GM12878 (cell line): ENCODE data around the gene DERA. TPM values are rescaled to one million over a fixed set of nuclear protein-coding genes. Genes with fewer than 3 reads are reported as not detected.

Experiments
- ATAC-seq: fragments of 200-7000 bp; cut with Tn5 transposase; 3 replicates; pipeline ENCODE4 v1.9.1; 2020; ENCODE audit warnings: mild to moderate bottlenecking, moderate library complexity
- BruUV-seq: library from RNA; stranded (reverse); fragments of 400-500 nt; replicated peaks from 2 replicates; lab custom pipeline; 2021; lab: Mats Ljungman, UMichigan
- CTCF ChIA-PET: fragments of 300-600 bp; sonication (Branson Sonifier 250); formaldehyde crosslinking; extraction: SDS; loops from one replicate; lab custom pipeline; 2021; ENCODE audit warnings: inconsistent platforms; lab: Yijun Ruan, JAX
- POLR2A ChIA-PET: fragments of 350-600 bp; formaldehyde crosslinking; extraction: SDS; loops from one replicate; lab custom pipeline; 2021; ENCODE audit warnings: inconsistent platforms; lab: Charles Lee
- RAD21 ChIA-PET: fragments of 300-600 bp; sonication (Branson Sonifier 250); formaldehyde crosslinking; loops from one replicate; lab custom pipeline; 2023; ENCODE audit warnings: antibody characterized with exemption; ENCODE audit not compliant: unreplicated experiment; lab: Charles Lee
- SMC1A ChIA-PET: fragments of 300-600 bp; sonication (Branson Sonifier 250); formaldehyde crosslinking; loops from one replicate; lab custom pipeline; 2023; ENCODE audit not compliant: unreplicated experiment, uncharacterized antibody; lab: Charles Lee
- DNase-seq: peaks from one replicate; pipeline ENCODE4 v3.0.0-alpha.2; 2011; ENCODE audit warnings: low read depth, low spot score
- FAIRE-seq: peaks from 3 replicates; lab custom pipeline; 2011; peaks lifted over from hg19 to GRCh38; lab: Jason Lieb, UNC
- H2AFZ ChIP-seq: 2 replicates; pipeline ENCODE4 v1.6.0; 2011; ENCODE audit warnings: low read depth, low read length, control low read depth; ENCODE audit not compliant: control insufficient read depth
- H3K27ac ChIP-seq: 2 replicates; pipeline ENCODE4 v1.5.1; 2011; ENCODE audit warnings: control low read depth; ENCODE audit not compliant: control insufficient read depth, insufficient read depth
- H3K27me3 ChIP-seq, 2 experiments: replicated peaks in 1 of 2; 2 replicates each; pipeline versions ENCODE4 v1.6.0 to v1.6.1; 2011; ENCODE audit warnings: low read length in 1 of 2; ENCODE audit not compliant: control insufficient read depth in 2 of 2, insufficient read depth in 2 of 2
- H3K36me3 ChIP-seq, 2 experiments: 2 replicates each; pipeline ENCODE4 v1.5.1; 2011; ENCODE audit warnings: low read length in 1 of 2; ENCODE audit not compliant: control insufficient read depth in 2 of 2, insufficient read depth in 2 of 2
- H3K4me1 ChIP-seq: 2 replicates; pipeline ENCODE4 v1.6.1; 2011; ENCODE audit warnings: mild to moderate bottlenecking, low read length, moderate library complexity, mixed read lengths; ENCODE audit not compliant: control insufficient read depth, insufficient read depth
- H3K4me2 ChIP-seq: 2 replicates; pipeline ENCODE4 v1.6.0; 2011; ENCODE audit warnings: control low read depth; ENCODE audit not compliant: control insufficient read depth, insufficient read depth
- H3K4me3 ChIP-seq: fragments of 200-600 bp; sonication (generic); 2 replicates; pipeline ENCODE4 v1.5.1; 2016
- H3K79me2 ChIP-seq: 2 replicates; pipeline ENCODE4 v1.6.0; 2011; ENCODE audit warnings: low read length; ENCODE audit not compliant: control insufficient read depth, insufficient read depth
- H3K9ac ChIP-seq: 2 replicates; pipeline ENCODE4 v1.8.0; 2011; ENCODE audit warnings: low read length, control low read depth, mixed read lengths; ENCODE audit not compliant: control insufficient read depth, insufficient read depth
- H3K9me3 ChIP-seq: replicated peaks from 3 replicates; pipeline ENCODE4 v1.5.1; 2011; ENCODE audit warnings: mild to moderate bottlenecking, low read length; ENCODE audit not compliant: control insufficient read depth, insufficient read depth
- H4K20me1 ChIP-seq: 2 replicates; pipeline ENCODE4 v1.6.0; 2011; ENCODE audit not compliant: control insufficient read depth, insufficient read depth
- BACH1 ChIP-seq: fragments of 450-650 bp; IDR thresholded peaks from 2 replicates; pipeline ENCODE4 v1.6.1; 2017; ENCODE audit warnings: mild to moderate bottlenecking, borderline replicate concordance
- CREB1 ChIP-seq: IDR thresholded peaks from 2 replicates; pipeline ENCODE4 v1.6.1; 2012; ENCODE audit warnings: low read depth, mild to moderate bottlenecking, inconsistent platforms
- EGR1 ChIP-seq, 2 experiments: IDR thresholded peaks; 1 replicate in 1 of 2; 2 replicates in 1 of 2; pipeline ENCODE4 v1.6.1; 2011 to 2012; ENCODE audit warnings: low read depth in 2 of 2, low read length in 2 of 2, borderline replicate concordance in 1 of 2, mild to moderate bottlenecking in 1 of 2, moderate library complexity in 1 of 2
- KAT2A ChIP-seq: conservative IDR thresholded peaks from 2 replicates; pipeline ENCODE4 v1.6.1; 2011; ENCODE audit warnings: low read depth, low read length; ENCODE audit not compliant: control insufficient read depth
- KLF5 ChIP-seq: fragments of 450-650 bp; IDR thresholded peaks from 2 replicates; pipeline ENCODE4 v1.6.1; 2014; ENCODE audit warnings: mild to moderate bottlenecking; ENCODE audit not compliant: partially characterized antibody
- LARP7 ChIP-seq: fragments of 450-650 bp; IDR thresholded peaks from 2 replicates; pipeline ENCODE4 v1.6.1; 2017; ENCODE audit warnings: mild to moderate bottlenecking
- NFYB ChIP-seq: IDR thresholded peaks from 2 replicates; pipeline ENCODE4 v1.6.1; 2011; ENCODE audit warnings: low read depth, mild to moderate bottlenecking, low read length, improper control_type of control experiment, moderate library complexity; ENCODE audit not compliant: insufficient read depth
- NRF1 ChIP-seq: conservative IDR thresholded peaks from 2 replicates; pipeline ENCODE4 v1.6.1; 2011; ENCODE audit warnings: mild to moderate bottlenecking, low read depth, low read length, improper control_type of control experiment
- PAX8 ChIP-seq: fragments of 450-650 bp; IDR thresholded peaks from 2 replicates; pipeline ENCODE4 v1.6.1; 2017; ENCODE audit warnings: mild to moderate bottlenecking, moderate library complexity
- RELA ChIP-seq: fragments of 450-650 bp; IDR thresholded peaks from 2 replicates; pipeline ENCODE4 v1.8.0; 2014; ENCODE audit warnings: borderline replicate concordance; ENCODE audit not compliant: partially characterized antibody
- SMAD5 ChIP-seq: IDR thresholded peaks from 2 replicates; pipeline ENCODE4 v1.6.1; 2016; ENCODE audit warnings: antibody characterized with exemption, low read depth
- SREBF2 ChIP-seq: IDR thresholded peaks from 2 replicates; pipeline ENCODE4 v1.6.1; 2012; ENCODE audit warnings: mild to moderate bottlenecking, low read length
- SUPT20H ChIP-seq: IDR thresholded peaks from 2 replicates; pipeline ENCODE4 v1.6.1; 2011; ENCODE audit warnings: low read depth, mild to moderate bottlenecking, low read length, moderate library complexity, borderline replicate concordance; ENCODE audit not compliant: control insufficient read depth
- TARDBP ChIP-seq: IDR thresholded peaks from 2 replicates; pipeline ENCODE4 v1.6.1; 2016; ENCODE audit warnings: borderline replicate concordance
- ZBED1 ChIP-seq: IDR thresholded peaks from 2 replicates; pipeline ENCODE4 v1.6.1; 2016; ENCODE audit warnings: borderline replicate concordance
- ZNF207 ChIP-seq: fragments of 450-650 bp; IDR thresholded peaks from 2 replicates; pipeline ENCODE4 v1.6.1; 2014; ENCODE audit warnings: antibody characterized with exemption, mild to moderate bottlenecking, borderline replicate concordance
- WGBS: methylation state at CpG from one replicate; pipeline ENCODE4 v1.1.6; 2016; ENCODE audit warnings: low lambda C conversion rate; ENCODE audit not compliant: insufficient replicate concordance, insufficient coverage; ENCODE audit errors: missing lambda C conversion rate; 5-methylcytosine and 5-hydroxymethylcytosine counted together
- in situ Hi-C: fragments of 300-500 bp; cut with MboI; formaldehyde crosslinking; loops from 9 replicates; pipeline ENCODE4 v1.14.3; 2018; ENCODE audit warnings: mixed read lengths
- intact Hi-C: fragments of 100-400 bp; cut with micrococcal nuclease; formaldehyde crosslinking; loops from one replicate; pipeline ENCODE4 v1.14.2; 2022; ENCODE audit not compliant: unreplicated experiment
- polyA plus RNA-seq, 11 experiments: library from polyadenylated mRNA; depleted of rRNA in 4 of 11; unstranded in 6 of 11; stranded (reverse) in 5 of 11; fragments of >200 nt; fragmentation: Nextera tagmentation in 4 of 11; fragmentation: Illumina TruSeq in 1 of 11; extraction: Ambion mirVana in 4 of 11; extraction: Trizol in 1 of 11; gene quantifications; 1 replicate in 1 of 11; 2 replicates in 10 of 11; pipeline versions ENCODE4 v1.2.1 to v1.2.3, GENCODE V29; 2011 to 2016; ENCODE audit warnings: inconsistent platforms in 2 of 11, missing spikeins in 2 of 11, low read depth in 1 of 11
- total RNA-seq, 4 experiments: library from RNA; depleted of rRNA in 3 of 4; stranded (reverse); fragments of >200 nt in 3 of 4; fragmentation: Illumina TruSeq in 1 of 4; extraction: Trizol in 1 of 4; gene quantifications; 2 replicates each; pipeline versions ENCODE4 v1.2.1 to v1.2.3, GENCODE V29; 2013 to 2021
- TF ChIP-seq, protein P1 (sequence below): fragments of 450-650 bp; IDR thresholded peaks from 2 replicates; pipeline ENCODE4 v1.6.1; 2017; ENCODE audit warnings: low read depth, mild to moderate bottlenecking, moderate library complexity

DERA gene
- total and polyA plus RNA-seq, 10 of the 15 experiments (the other 5 are each of a cell fraction or from before 2014, with no cell fraction given) = 34.9 to 97.1 (median 40.8) TPM

- H3K27me3 ChIP-seq = no peaks in the 10 kb centered on the region
- no peak for DNase-seq
- no peak for ATAC-seq
- BruUV-seq = no TSS peak
- ChIA-PET POLR2A (no interaction called here), RAD21 (interaction anchor here (0.6 kb wide), 1 partner anchor 25 kb away, joined by 3 read pairs; no protein-coding TSS in a partner anchor), CTCF (interaction anchor here (3.7 kb wide), 1 partner anchor 10 kb away, joined by 10 read pairs; no protein-coding TSS in a partner anchor), SMC1A (no interaction called here)
- no peak overlapping the region for H3K4me2 ChIP-seq
- no peaks in the 10 kb centered on the region for H3K9me3 ChIP-seq
- no peaks in the 10 kb centered on the region for H3K4me1 ChIP-seq
- no peaks in the 10 kb centered on the region for H4K20me1 ChIP-seq
- in situ Hi-C loops = no loop called here
- H3K27ac ChIP-seq = no peak overlapping the region
- no peaks in the 10 kb centered on the region for H3K36me3 ChIP-seq
- no peak overlapping the region for H3K4me3 ChIP-seq
- TF ChIP-seq EGR1 (IDR thresholded peaks at IDR 0.05; ENCODE audit: borderline replicate concordance in 1 of 2, low read depth in 2 of 2, low read length in 2 of 2) (no peak), NRF1 (no peak), SUPT20H (no peak), SMAD5 (no peak), RELA (no peak), TARDBP (no peak), ZNF207 (no peak), PAX8 (no peak), ZBED1 (no peak), NFYB (no peak), BACH1 (no peak), KLF5 (no peak), CREB1 (no peak), LARP7 (no peak), KAT2A (no peak), SREBF2 (no peak)
- TF ChIP-seq, protein P1, sequence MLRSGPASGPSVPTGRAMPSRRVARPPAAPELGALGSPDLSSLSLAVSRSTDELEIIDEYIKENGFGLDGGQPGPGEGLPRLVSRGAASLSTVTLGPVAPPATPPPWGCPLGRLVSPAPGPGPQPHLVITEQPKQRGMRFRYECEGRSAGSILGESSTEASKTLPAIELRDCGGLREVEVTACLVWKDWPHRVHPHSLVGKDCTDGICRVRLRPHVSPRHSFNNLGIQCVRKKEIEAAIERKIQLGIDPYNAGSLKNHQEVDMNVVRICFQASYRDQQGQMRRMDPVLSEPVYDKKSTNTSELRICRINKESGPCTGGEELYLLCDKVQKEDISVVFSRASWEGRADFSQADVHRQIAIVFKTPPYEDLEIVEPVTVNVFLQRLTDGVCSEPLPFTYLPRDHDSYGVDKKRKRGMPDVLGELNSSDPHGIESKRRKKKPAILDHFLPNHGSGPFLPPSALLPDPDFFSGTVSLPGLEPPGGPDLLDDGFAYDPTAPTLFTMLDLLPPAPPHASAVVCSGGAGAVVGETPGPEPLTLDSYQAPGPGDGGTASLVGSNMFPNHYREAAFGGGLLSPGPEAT = no peak
- intact Hi-C loops = no loop called here
- no peak overlapping the region for H2AFZ ChIP-seq
- no peak for FAIRE-seq
- no peaks in the 10 kb centered on the region for H3K79me2 ChIP-seq
- no peak overlapping the region for H3K9ac ChIP-seq
- 20% methylated on average over 2 of the region's 2 CpGs for WGBS
These were observed 175.8 kb downstream of the DERA start for GRCh38 chr12:16086942-16087341.

Other genes with a start within 250 kb of the DERA start
- 4.7 TPM in 2 replicates for gene EPS8, start 121.9 kb upstream of the DERA start, total RNA-seq (2014; rRNA removed)
- gene EPS8, start 121.9 kb upstream of the DERA start, total RNA-seq (2014; rRNA removed; fragmentation: Illumina TruSeq; extraction: Trizol) = 3.4 and 4.7 TPM in 2 replicates
- gene EPS8, start 121.9 kb upstream of the DERA start, total RNA-seq (2021) = 3.2 TPM in 2 replicates
- gene EPS8, start 121.9 kb upstream of the DERA start, polyA plus RNA-seq (2011; rRNA removed) = 127 and 173 TPM in 2 replicates
- 3.1 and 3.8 TPM in 2 replicates for gene EPS8, start 121.9 kb upstream of the DERA start, polyA plus RNA-seq (2014; fragmentation: Illumina TruSeq; extraction: Trizol)
- gene EPS8, start 121.9 kb upstream of the DERA start, polyA plus RNA-seq (2014; fragmentation: Nextera tagmentation; extraction: Ambion mirVana) = 1 to 10 TPM; 1.3 to 1.6 TPM
- 3.3 and 3.4 TPM in 2 replicates for gene EPS8, start 121.9 kb upstream of the DERA start, polyA plus RNA-seq (2014; rRNA removed)
- gene EPS8, start 121.9 kb upstream of the DERA start, polyA plus RNA-seq (2016; fragmentation: Nextera tagmentation; extraction: Ambion mirVana) = 1 to 10 TPM; 2.8 to 4.2 TPM
- gene STRAP, start 28.9 kb upstream of the DERA start, total RNA-seq (2014; rRNA removed) = 64.3 and 66.8 TPM in 2 replicates
- gene STRAP, start 28.9 kb upstream of the DERA start, total RNA-seq (2014; rRNA removed; fragmentation: Illumina TruSeq; extraction: Trizol) = 77.3 and 80.4 TPM in 2 replicates
- 113 and 116 TPM in 2 replicates for gene STRAP, start 28.9 kb upstream of the DERA start, total RNA-seq (2021)
- gene STRAP, start 28.9 kb upstream of the DERA start, polyA plus RNA-seq (2011; rRNA removed) = 125 and 169 TPM in 2 replicates
- gene STRAP, start 28.9 kb upstream of the DERA start, polyA plus RNA-seq (2014; fragmentation: Illumina TruSeq; extraction: Trizol) = 91.9 and 106 TPM in 2 replicates
- 100 to 1,000 TPM; 102 to 227 TPM for gene STRAP, start 28.9 kb upstream of the DERA start, polyA plus RNA-seq (2014; fragmentation: Nextera tagmentation; extraction: Ambion mirVana)
- gene STRAP, start 28.9 kb upstream of the DERA start, polyA plus RNA-seq (2014; rRNA removed) = 103 and 125 TPM in 2 replicates
- gene STRAP, start 28.9 kb upstream of the DERA start, polyA plus RNA-seq (2016; fragmentation: Nextera tagmentation; extraction: Ambion mirVana) = 100 to 1,000 TPM; 281 TPM